OCI-LY3 (cell line): ENCODE measurements around the gene OR7A5.

Experiments used
- H2AFZ ChIP-seq: fragments of 200-600, 300-600 bp; shearing (Covaris generic); 2 replicates; pipeline ENCODE4 v1.6.0; 2014; ENCODE audit warnings: antibody characterized with exemption, low read depth, low read length
- H3K27ac ChIP-seq: fragments of 200-600, 300-600 bp; sonication (generic); 2 replicates; pipeline ENCODE4 v1.5.1; 2014; ENCODE audit warnings: mild to moderate bottlenecking, low read length, moderate library complexity, mixed read lengths
- H3K27me3 ChIP-seq: fragments of 200-600, 300-600 bp; sonication (generic); 2 replicates; pipeline ENCODE4 v1.6.1; 2014; ENCODE audit warnings: low read depth, low read length, mixed read lengths
- H3K36me3 ChIP-seq: fragments of 200-600, 300-600 bp; sonication (generic); replicated peaks from 2 replicates; pipeline ENCODE3; 2014; ENCODE audit warnings: low read depth, low read length, mixed read lengths
- H3K4me1 ChIP-seq: fragments of 300-600, 200-600 bp; sonication (generic); 2 replicates; pipeline ENCODE4 v1.6.1; 2014; ENCODE audit warnings: low read length, mixed read lengths
- H3K4me2 ChIP-seq: fragments of 200-600, 300-600 bp; sonication (generic); 2 replicates; pipeline ENCODE4 v1.6.1; 2014; ENCODE audit warnings: low read length, mixed read lengths
- H3K4me3 ChIP-seq: fragments of 300-600, 200-600 bp; sonication (generic); 2 replicates; pipeline ENCODE4 v1.5.1; 2014; ENCODE audit warnings: antibody characterized with exemption, mild to moderate bottlenecking, low read length, moderate library complexity
- H3K79me2 ChIP-seq: fragments of 300-600, 200-600 bp; shearing (Covaris generic); 2 replicates; pipeline ENCODE4 v1.6.1; 2014; ENCODE audit warnings: mild to moderate bottlenecking, low read length, mixed read lengths
- H3K9ac ChIP-seq: fragments of 300-600, 200-600 bp; shearing (Covaris generic); 2 replicates; pipeline ENCODE4 v1.6.0; 2014; ENCODE audit warnings: mild to moderate bottlenecking, low read length, moderate library complexity
- H3K9me3 ChIP-seq: fragments of 200-600, 300-600 bp; shearing (Covaris generic); 2 replicates; pipeline ENCODE4 v1.6.1; 2014; ENCODE audit warnings: low read length, mixed read lengths; ENCODE audit not compliant: insufficient read depth
- H4K20me1 ChIP-seq: fragments of 200-600, 300-600 bp; sonication (generic); 2 replicates; pipeline ENCODE4 v1.6.1; 2016; ENCODE audit warnings: low read length, mixed read lengths; ENCODE audit not compliant: insufficient read depth
- EZH2phosphoT487 ChIP-seq: fragments of 200-600 bp; shearing (Covaris generic); IDR thresholded peaks from 2 replicates; pipeline ENCODE4 v1.6.1; 2018; ENCODE audit warnings: antibody characterized with exemption, mixed run types, low read depth
- TF ChIP-seq, protein P1 (sequence below): fragments of 200-600, 300-600 bp; sonication (generic); IDR thresholded peaks from 2 replicates; pipeline ENCODE4 v1.5.1; 2014; ENCODE audit warnings: antibody characterized with exemption, low read length, low read depth

OR7A5 gene

DNA sequence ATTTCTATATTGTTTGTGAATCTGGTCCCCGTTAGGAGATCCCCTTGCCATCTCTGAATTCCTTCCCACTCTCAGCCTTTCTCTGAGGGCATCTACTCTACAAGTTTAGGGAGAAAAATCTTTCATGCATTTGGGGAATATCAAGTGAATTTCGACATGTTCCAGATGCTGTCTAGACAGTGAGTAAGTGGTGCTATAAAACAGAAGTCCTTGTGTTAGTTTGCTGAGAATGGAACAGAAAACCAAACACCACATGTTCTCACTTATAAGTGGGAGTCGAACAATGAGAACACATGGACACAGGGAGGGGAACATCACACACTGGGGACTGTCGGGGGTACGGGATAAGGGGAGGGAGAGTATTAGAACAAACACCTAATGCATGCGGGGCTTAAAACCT lies 8.6 kb upstream of the OR7A5 start:
- H3K9me3 ChIP-seq, result no peaks in the 10 kb centered on the region
- no peaks in the 10 kb centered on the region for H3K36me3 ChIP-seq
- H3K79me2 ChIP-seq, result no peaks in the 10 kb centered on the region
- no peak overlapping the region for H3K27ac ChIP-seq
- no peak overlapping the region for H3K4me3 ChIP-seq
- TF ChIP-seq EZH2phosphoT487, result no peak
- TF ChIP-seq, protein P1, sequence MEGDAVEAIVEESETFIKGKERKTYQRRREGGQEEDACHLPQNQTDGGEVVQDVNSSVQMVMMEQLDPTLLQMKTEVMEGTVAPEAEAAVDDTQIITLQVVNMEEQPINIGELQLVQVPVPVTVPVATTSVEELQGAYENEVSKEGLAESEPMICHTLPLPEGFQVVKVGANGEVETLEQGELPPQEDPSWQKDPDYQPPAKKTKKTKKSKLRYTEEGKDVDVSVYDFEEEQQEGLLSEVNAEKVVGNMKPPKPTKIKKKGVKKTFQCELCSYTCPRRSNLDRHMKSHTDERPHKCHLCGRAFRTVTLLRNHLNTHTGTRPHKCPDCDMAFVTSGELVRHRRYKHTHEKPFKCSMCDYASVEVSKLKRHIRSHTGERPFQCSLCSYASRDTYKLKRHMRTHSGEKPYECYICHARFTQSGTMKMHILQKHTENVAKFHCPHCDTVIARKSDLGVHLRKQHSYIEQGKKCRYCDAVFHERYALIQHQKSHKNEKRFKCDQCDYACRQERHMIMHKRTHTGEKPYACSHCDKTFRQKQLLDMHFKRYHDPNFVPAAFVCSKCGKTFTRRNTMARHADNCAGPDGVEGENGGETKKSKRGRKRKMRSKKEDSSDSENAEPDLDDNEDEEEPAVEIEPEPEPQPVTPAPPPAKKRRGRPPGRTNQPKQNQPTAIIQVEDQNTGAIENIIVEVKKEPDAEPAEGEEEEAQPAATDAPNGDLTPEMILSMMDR, result no peak
- H3K9ac ChIP-seq, result no peak overlapping the region
- no peaks in the 10 kb centered on the region for H4K20me1 ChIP-seq
- no peak overlapping the region for H2AFZ ChIP-seq
- no peaks in the 10 kb centered on the region for H3K4me1 ChIP-seq
- H3K4me2 ChIP-seq, result no peak overlapping the region
- peaks cover 8% of the 10 kb centered on the region; the same call in 1 of the 2 replicates for H3K27me3 ChIP-seq

DNA sequence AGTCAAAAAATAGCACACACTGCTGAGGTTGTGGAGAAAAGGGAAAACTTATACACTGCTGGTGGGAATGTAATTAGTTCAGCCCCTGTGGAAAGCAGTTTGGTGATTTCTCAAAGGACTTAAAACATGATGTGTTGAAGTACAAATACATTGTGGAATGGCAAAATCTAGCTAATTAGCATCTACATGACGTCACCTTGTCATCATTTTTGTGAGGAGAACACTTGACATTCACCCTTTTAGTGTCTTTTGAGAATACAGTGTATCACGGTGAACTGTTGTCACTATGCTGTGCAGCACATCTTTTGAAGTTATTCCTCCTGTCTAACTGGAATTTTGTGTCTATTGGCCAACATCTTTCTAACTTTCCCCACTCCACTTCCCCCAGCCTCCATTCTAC lies 8.2 kb upstream of the OR7A5 start:
- no peak overlapping the region for H3K9ac ChIP-seq
- no peak overlapping the region for H3K27ac ChIP-seq

DNA sequence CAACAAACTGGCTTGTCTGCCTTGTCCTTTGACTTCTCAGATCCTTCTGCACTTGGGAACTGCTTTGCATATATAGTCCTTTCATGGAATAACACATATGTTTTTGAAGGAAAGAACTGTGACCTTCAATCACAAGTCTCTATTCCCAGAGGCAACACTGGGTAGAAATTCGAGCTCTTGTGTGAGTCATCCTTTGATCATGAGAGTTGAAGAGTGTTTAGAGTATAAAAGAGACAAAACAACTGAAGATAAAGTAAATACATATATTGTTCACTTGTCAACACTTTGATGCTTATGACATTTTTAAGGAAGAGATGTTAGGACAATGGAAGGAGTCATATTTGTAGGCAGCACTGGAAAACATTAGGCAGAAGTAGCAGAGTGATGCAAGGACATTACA lies 5.2 kb upstream of the OR7A5 start:
- H3K4me3 ChIP-seq, result no peak overlapping the region
- H3K27ac ChIP-seq, result no peak overlapping the region
- no peak overlapping the region for H3K9ac ChIP-seq
- H3K27me3 ChIP-seq, result peaks cover 11% of the 10 kb centered on the region
- no peak overlapping the region for H3K4me2 ChIP-seq
- TF ChIP-seq, protein P1, result no peak
- no peak for TF ChIP-seq EZH2phosphoT487
- H4K20me1 ChIP-seq, result no peaks in the 10 kb centered on the region
- no peaks in the 10 kb centered on the region for H3K4me1 ChIP-seq
- H3K9me3 ChIP-seq, result no peaks in the 10 kb centered on the region
- H2AFZ ChIP-seq, result no peak overlapping the region
- no peaks in the 10 kb centered on the region for H3K79me2 ChIP-seq
- no peaks in the 10 kb centered on the region for H3K36me3 ChIP-seq

More for the DNA sequence above, 8.2 kb upstream of the OR7A5 start:
- Histone ChIP-seq H3K4me2 (no peak overlapping the region), H3K79me2 (no peaks in the 10 kb centered on the region), H3K9me3 (no peaks in the 10 kb centered on the region), H3K4me3 (no peak overlapping the region), H4K20me1 (no peaks in the 10 kb centered on the region), H2AFZ (no peak overlapping the region), H3K4me1 (no peaks in the 10 kb centered on the region), H3K27me3 (peaks cover 8% of the 10 kb centered on the region; the same call in 1 of the 2 replicates), H3K36me3 (no peaks in the 10 kb centered on the region)
- TF ChIP-seq, protein P1, result no peak
- no peak for TF ChIP-seq EZH2phosphoT487

DNA sequence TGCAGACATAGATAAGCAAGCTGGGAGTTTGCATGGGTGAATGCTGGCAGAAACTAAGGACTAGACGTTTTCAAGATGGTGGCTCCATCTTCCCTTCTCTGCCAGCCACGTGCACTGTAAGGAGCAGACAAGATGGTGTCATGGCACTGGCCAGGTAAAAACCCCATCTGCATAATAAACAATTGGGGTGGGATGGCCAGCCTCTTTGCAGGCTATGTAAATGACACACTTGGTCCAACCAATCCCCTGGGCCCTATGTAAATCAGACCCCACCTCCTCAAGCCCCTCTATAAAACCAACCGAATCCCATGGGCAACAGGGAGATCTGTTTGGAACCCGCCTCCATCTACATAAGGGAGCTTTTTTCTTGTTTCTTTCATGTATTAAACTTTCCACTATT lies 2.4 kb upstream of the OR7A5 start:
- no peak overlapping the region for H3K27ac ChIP-seq
- H3K9me3 ChIP-seq, result no peaks in the 10 kb centered on the region
- peaks cover 18% of the 10 kb centered on the region for H3K27me3 ChIP-seq
- no peak overlapping the region for H3K4me3 ChIP-seq
- H2AFZ ChIP-seq, result no peak overlapping the region
- H3K4me1 ChIP-seq, result no peaks in the 10 kb centered on the region
- TF ChIP-seq, protein P1, result no peak
- no peak for TF ChIP-seq EZH2phosphoT487
- no peaks in the 10 kb centered on the region for H4K20me1 ChIP-seq
- H3K36me3 ChIP-seq, result no peaks in the 10 kb centered on the region
- no peak overlapping the region for H3K4me2 ChIP-seq
- H3K79me2 ChIP-seq, result no peaks in the 10 kb centered on the region
- H3K9ac ChIP-seq, result no peak overlapping the region
